ENCODE data around the gene EPSTI1.
A peak's percentile ranks its signal among the peaks of the same experiment; 100 is the strongest.
"Not testable (repeated sequence)": the region's sequence is repeated elsewhere in the genome, so short reads cannot be mapped to it uniquely, and the experiment has no call there.

EPSTI1 gene

GRCh38 chr13:42991233-42991897 lies 676 bp downstream of the EPSTI1 start:
- H3K4me1 Mint-ChIP-seq (ENCODE audit: low read depth), result peaks cover 63% of the 10 kb centered on the region
- not testable (repeated sequence) for H3K9me3 Mint-ChIP-seq; H3K36me3 Mint-ChIP-seq (ENCODE audit: low read depth); H3K27me3 Mint-ChIP-seq
- H3K27ac Mint-ChIP-seq, result peak overlapping the region; percentile 98
- H3K4me3 Mint-ChIP-seq, result peak overlapping the region; percentile 88

- Mint-ChIP-seq H3K4me1 (ENCODE audit: low read depth) (peaks cover 60% of the 10 kb centered on the region), H3K36me3 (ENCODE audit: low read depth) (peaks cover 3% of the 10 kb centered on the region), H3K4me3 (peak overlapping the region; percentile 88), H3K27me3 (no peaks in the 10 kb centered on the region), H3K9me3 (no peaks in the 10 kb centered on the region), H3K27ac (peak overlapping the region; percentile 98)
These were observed 1.5 kb downstream of the EPSTI1 start for GRCh38 chr13:42990291-42991232.

DNA sequence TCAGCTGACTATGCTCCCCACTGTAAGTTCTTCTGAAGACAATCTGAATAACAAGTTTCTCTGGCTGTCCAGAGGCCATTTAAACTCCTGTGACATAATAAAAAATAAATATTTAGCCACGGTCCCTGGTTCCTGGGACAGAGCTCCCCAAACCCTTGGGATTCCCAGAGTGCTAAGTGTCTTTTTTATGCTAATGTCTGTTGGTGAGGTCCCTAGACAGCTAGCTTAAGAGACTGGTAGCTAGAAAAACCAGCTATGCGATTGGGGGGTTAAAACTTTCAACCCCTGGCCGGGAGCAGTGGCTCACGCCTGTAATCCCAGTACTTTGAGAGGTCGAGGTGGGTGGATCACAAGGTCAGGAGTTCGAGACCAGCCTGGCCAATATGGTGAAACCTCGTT lies 5.9 kb downstream of the EPSTI1 start:
- H3K4me1 Mint-ChIP-seq (ENCODE audit: low read depth), result peaks cover 52% of the 10 kb centered on the region
- H3K27ac Mint-ChIP-seq, result no peak overlapping the region
- no peaks in the 10 kb centered on the region for H3K27me3 Mint-ChIP-seq

GRCh38 chr13:42985312-42986175 lies 6.5 kb downstream of the EPSTI1 start:
- peaks cover 46% of the 10 kb centered on the region for H3K4me1 Mint-ChIP-seq (ENCODE audit: low read depth)
- peaks cover 8% of the 10 kb centered on the region for H3K9me3 Mint-ChIP-seq
- H3K27me3 Mint-ChIP-seq, result no peaks in the 10 kb centered on the region
- no peak overlapping the region for H3K27ac Mint-ChIP-seq
- no peak overlapping the region for H3K4me3 Mint-ChIP-seq
- peaks cover 24% of the 10 kb centered on the region for H3K36me3 Mint-ChIP-seq (ENCODE audit: low read depth)

More for the DNA sequence above, 5.9 kb downstream of the EPSTI1 start:
- peaks cover 21% of the 10 kb centered on the region for H3K36me3 Mint-ChIP-seq (ENCODE audit: low read depth)
- peaks cover 6% of the 10 kb centered on the region for H3K9me3 Mint-ChIP-seq
- no peak overlapping the region for H3K4me3 Mint-ChIP-seq

- H3K4me1 Mint-ChIP-seq (ENCODE audit: low read depth), result peaks cover 37% of the 10 kb centered on the region
- H3K4me3 Mint-ChIP-seq, result no peak overlapping the region
These were observed 7.3 kb downstream of the EPSTI1 start for GRCh38 chr13:42984691-42985090.

DNA sequence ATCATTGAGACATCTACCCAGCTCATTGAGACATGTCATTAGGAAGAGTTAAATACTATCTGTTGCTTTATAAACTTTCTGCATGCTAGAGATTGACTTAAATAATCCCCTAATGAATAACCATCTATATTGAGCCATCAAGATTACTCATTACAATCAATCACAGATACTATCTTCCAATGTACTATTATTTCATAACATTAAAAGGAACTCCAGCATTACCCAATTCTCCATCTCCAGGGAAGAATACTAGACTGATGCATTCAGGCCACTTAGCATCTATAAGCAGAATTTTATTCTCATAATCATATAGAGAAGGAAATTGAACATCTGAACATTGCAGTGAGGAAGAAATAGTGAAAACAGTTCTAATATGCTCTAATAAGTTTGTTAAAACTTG lies 8.0 kb downstream of the EPSTI1 start:
- no peak overlapping the region for H3K27ac Mint-ChIP-seq
- no peaks in the 10 kb centered on the region for H3K27me3 Mint-ChIP-seq
- H3K9me3 Mint-ChIP-seq, result peaks cover 8% of the 10 kb centered on the region
- H3K36me3 Mint-ChIP-seq (ENCODE audit: low read depth), result peaks cover 34% of the 10 kb centered on the region
- H3K4me3 Mint-ChIP-seq, result no peak overlapping the region
- H3K4me1 Mint-ChIP-seq (ENCODE audit: low read depth), result peaks cover 34% of the 10 kb centered on the region

More at GRCh38 chr13:42984691-42985090, 7.3 kb downstream of the EPSTI1 start:
- Mint-ChIP-seq H3K27me3 (no peaks in the 10 kb centered on the region), H3K9me3 (peaks cover 8% of the 10 kb centered on the region), H3K36me3 (ENCODE audit: low read depth) (peaks cover 33% of the 10 kb centered on the region), H3K27ac (peak overlapping the region; percentile 10)

GRCh38 chr13:42981853-42982252 lies 10.2 kb downstream of the EPSTI1 start:
- Mint-ChIP-seq H3K9me3 (peaks cover 12% of the 10 kb centered on the region), H3K27me3 (no peaks in the 10 kb centered on the region), H3K36me3 (ENCODE audit: low read depth) (peaks cover 45% of the 10 kb centered on the region), H3K4me3 (no peak overlapping the region), H3K4me1 (ENCODE audit: low read depth) (peaks cover 40% of the 10 kb centered on the region), H3K27ac (no peak overlapping the region)

GRCh38 chr13:42981317-42981716 lies 10.7 kb downstream of the EPSTI1 start:
- H3K9me3 Mint-ChIP-seq, result peaks cover 12% of the 10 kb centered on the region
- H3K27ac Mint-ChIP-seq, result no peak overlapping the region
- peaks cover 40% of the 10 kb centered on the region for H3K4me1 Mint-ChIP-seq (ENCODE audit: low read depth)
- H3K27me3 Mint-ChIP-seq, result no peaks in the 10 kb centered on the region
- H3K36me3 Mint-ChIP-seq (ENCODE audit: low read depth), result peaks cover 45% of the 10 kb centered on the region
- no peak overlapping the region for H3K4me3 Mint-ChIP-seq

DNA sequence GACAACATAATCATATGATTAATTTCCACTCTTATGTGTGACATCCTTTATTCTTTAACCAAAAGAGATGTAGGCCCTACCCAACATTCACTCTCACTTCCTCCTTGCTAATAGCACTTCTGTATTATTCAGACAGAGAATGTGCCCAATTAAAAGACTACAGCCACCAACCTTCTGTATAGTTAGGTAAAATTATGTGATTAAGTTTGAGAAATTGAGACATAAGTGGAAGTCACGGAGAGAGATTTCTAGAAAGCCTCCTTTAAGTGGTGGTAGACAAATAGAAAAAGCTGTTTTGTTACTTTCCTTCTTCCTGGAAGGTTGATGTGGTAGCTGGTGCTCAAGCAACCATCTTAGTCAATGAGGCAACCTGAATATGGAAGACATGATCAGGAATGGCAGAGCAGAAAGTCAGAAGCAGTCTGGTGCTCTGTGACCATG lies 14.8 kb downstream of the EPSTI1 start:
- peaks cover 7% of the 10 kb centered on the region for H3K4me1 Mint-ChIP-seq (ENCODE audit: low read depth)
- H3K4me3 Mint-ChIP-seq, result no peak overlapping the region
- peaks cover 12% of the 10 kb centered on the region for H3K9me3 Mint-ChIP-seq
- H3K36me3 Mint-ChIP-seq (ENCODE audit: low read depth), result peaks cover 42% of the 10 kb centered on the region
- peak overlapping the region; percentile 19 for H3K27ac Mint-ChIP-seq
- H3K27me3 Mint-ChIP-seq, result no peaks in the 10 kb centered on the region

DNA sequence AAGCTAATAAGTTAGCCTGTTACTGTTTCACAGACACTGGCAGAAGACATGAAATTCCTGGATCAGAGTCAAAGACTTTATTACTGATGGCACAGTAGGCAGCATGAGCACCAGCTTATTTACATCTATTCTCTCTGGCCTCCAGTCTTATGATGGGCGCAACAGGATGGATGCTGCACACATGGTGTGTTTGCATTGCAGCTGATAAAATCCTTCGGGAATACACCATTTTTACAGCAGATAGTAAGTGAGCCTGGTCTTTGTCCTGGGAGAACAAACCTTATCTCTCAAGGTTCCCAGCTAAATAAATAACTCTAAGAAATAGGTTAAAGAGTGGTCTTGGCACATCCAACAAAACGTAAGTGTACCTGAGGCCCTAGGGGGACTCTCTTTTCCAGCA lies 16.0 kb downstream of the EPSTI1 start:
- H3K4me3 Mint-ChIP-seq, result no peak overlapping the region
- no peak overlapping the region for H3K27ac Mint-ChIP-seq
- no peaks in the 10 kb centered on the region for H3K27me3 Mint-ChIP-seq
- peaks cover 34% of the 10 kb centered on the region for H3K36me3 Mint-ChIP-seq (ENCODE audit: low read depth)
- peaks cover 5% of the 10 kb centered on the region for H3K9me3 Mint-ChIP-seq
- peaks cover 7% of the 10 kb centered on the region for H3K4me1 Mint-ChIP-seq (ENCODE audit: low read depth)

- Mint-ChIP-seq H3K4me3 (no peak overlapping the region), H3K27ac (no peak overlapping the region), H3K36me3 (ENCODE audit: low read depth) (peaks cover 30% of the 10 kb centered on the region)
These were observed 18.5 kb downstream of the EPSTI1 start for GRCh38 chr13:42973581-42973980.

GRCh38 chr13:42971691-42972347 lies 20.2 kb downstream of the EPSTI1 start:
- no peak overlapping the region for H3K4me3 Mint-ChIP-seq
- peaks cover 15% of the 10 kb centered on the region for H3K4me1 Mint-ChIP-seq (ENCODE audit: low read depth)
- H3K27ac Mint-ChIP-seq, result no peak overlapping the region
- H3K9me3 Mint-ChIP-seq, result no peaks in the 10 kb centered on the region
- peaks cover 27% of the 10 kb centered on the region for H3K36me3 Mint-ChIP-seq (ENCODE audit: low read depth)
- H3K27me3 Mint-ChIP-seq, result no peaks in the 10 kb centered on the region

More at GRCh38 chr13:42973581-42973980, 18.5 kb downstream of the EPSTI1 start:
- Mint-ChIP-seq H3K9me3 (peaks cover 4% of the 10 kb centered on the region), H3K27me3 (no peaks in the 10 kb centered on the region), H3K4me1 (ENCODE audit: low read depth) (peaks cover 21% of the 10 kb centered on the region)

GRCh38 chr13:42970824-42971690 lies 21.0 kb downstream of the EPSTI1 start:
- Mint-ChIP-seq H3K4me1 (ENCODE audit: low read depth) (peaks cover 15% of the 10 kb centered on the region), H3K4me3 (no peak overlapping the region), H3K9me3 (no peaks in the 10 kb centered on the region), H3K27ac (no peak overlapping the region), H3K27me3 (no peaks in the 10 kb centered on the region), H3K36me3 (ENCODE audit: low read depth) (peaks cover 27% of the 10 kb centered on the region)

Measured in stimulated activated naive CD8-positive, alpha-beta T cell treated with anti-CD3 and anti-CD28 coated beads, Interleukin-15, Interleukin-2, amounts not matched to agents 100 ng/mL and 50 ng/mL, for 24 hours (primary cell).